HCT116 (cell line): ENCODE measurements around the gene TLE7. TPM values are rescaled to one million over a fixed set of nuclear protein-coding genes. Genes with fewer than 3 reads are reported as not detected.

Source experiments
- ATAC-seq: fragments of 200-7000 bp; cut with Tn5 transposase; 2 replicates; pipeline ENCODE4 v1.9.1; 2020; ENCODE audit warnings: mild to moderate bottlenecking, moderate library complexity
- BruUV-seq: library from RNA; stranded (reverse); fragments of 400-500 nt; replicated peaks from 2 replicates; lab custom pipeline; 2021; lab: Mats Ljungman, UMichigan
- CTCF ChIA-PET: fragments of 300-600 bp; sonication (Branson Sonifier 250); formaldehyde crosslinking; loops from one replicate; lab custom pipeline; 2021; ENCODE audit warnings: antibody characterized with exemption; lab: Charles Lee
- POLR2A ChIA-PET: fragments of 300-600, 350-600 bp; sonication (Branson Sonifier 250); formaldehyde crosslinking; loops from one replicate; lab custom pipeline; 2021; ENCODE audit warnings: antibody characterized with exemption; lab: Charles Lee
- RAD21 ChIA-PET, 2 experiments: fragments of 300-600 bp; sonication (Branson Sonifier 250); formaldehyde crosslinking; loops; one replicate each; lab custom pipeline; 2023; ENCODE audit warnings: low total read pairs in 2 of 2; ENCODE audit not compliant: uncharacterized antibody in 2 of 2, unreplicated experiment in 2 of 2, low non-redundant PET in 1 of 2; lab: Charles Lee
- DNase-seq: peaks from one replicate; pipeline ENCODE4 v3.0.0-alpha.2; 2010; ENCODE audit warnings: low read depth, low spot score
- H2AFZ ChIP-seq: fragments of 200-600 bp; shearing (Covaris generic), sonication (generic); 2 replicates; pipeline ENCODE4 v1.6.1; 2017; ENCODE audit warnings: low read depth, mixed run types, mixed read lengths, antibody characterized with exemption, low read length; ENCODE audit not compliant: poor library complexity, severe bottlenecking
- H3K27ac ChIP-seq: 2 replicates; pipeline ENCODE4 v1.5.1; 2012; ENCODE audit warnings: low read depth, low read length
- H3K27me3 ChIP-seq: fragments of 200-600 bp; sonication (generic); 2 replicates; pipeline ENCODE4 v1.6.1; 2016; ENCODE audit warnings: mixed run types, low read length, mixed read lengths; ENCODE audit not compliant: insufficient read depth
- H3K36me3 ChIP-seq, 2 experiments: fragments of 200-500 bp in 1 of 2; fragments of 200-600 bp in 1 of 2; sonication (Bioruptor generic) in 1 of 2; sonication (generic) in 1 of 2; 2 replicates each; pipeline versions ENCODE4 v1.5.1 to v1.6.1; 2014 to 2016; ENCODE audit warnings: low read length in 2 of 2, inconsistent platforms in 1 of 2, mixed read lengths in 1 of 2, mixed run types in 1 of 2; ENCODE audit not compliant: insufficient read depth in 2 of 2, control insufficient read depth in 1 of 2
- H3K4me1 ChIP-seq, 2 experiments: fragments of 200-600 bp in 1 of 2; sonication (generic) in 1 of 2; 2 replicates each; pipeline versions ENCODE4 v1.5.1 to v1.6.1; 2012 to 2017; ENCODE audit warnings: low read length in 2 of 2, inconsistent platforms in 1 of 2, mild to moderate bottlenecking in 1 of 2, mixed read lengths in 1 of 2, mixed run types in 1 of 2, moderate library complexity in 1 of 2; ENCODE audit not compliant: insufficient read depth in 2 of 2, control insufficient read depth in 1 of 2
- H3K4me2 ChIP-seq: fragments of 200-600 bp; sonication (generic); 2 replicates; pipeline ENCODE4 v1.6.1; 2017; ENCODE audit warnings: mixed run types, low read length, mixed read lengths
- H3K4me3 ChIP-seq, 2 experiments: fragments of 200-600 bp in 1 of 2; sonication (generic) in 1 of 2; replicated peaks in 1 of 2; 2 replicates each; pipeline ENCODE4 v1.5.1; 2011 to 2016; ENCODE audit warnings: low read length in 2 of 2, control low read depth in 1 of 2, low read depth in 1 of 2, mild to moderate bottlenecking in 1 of 2, mixed read lengths in 1 of 2, mixed run types in 1 of 2
- H3K79me2 ChIP-seq: fragments of 200-600 bp; sonication (generic); 2 replicates; pipeline ENCODE4 v1.6.1; 2017; ENCODE audit warnings: mild to moderate bottlenecking, mixed run types, low read length, moderate library complexity, mixed read lengths; ENCODE audit not compliant: insufficient read depth
- H3K9ac ChIP-seq: fragments of 200-600 bp; sonication (generic); 2 replicates; pipeline ENCODE4 v1.6.1; 2016; ENCODE audit warnings: low read length, mixed read lengths
- H3K9me2 ChIP-seq: fragments of 200-600 bp; sonication (generic), shearing (Covaris generic); 2 replicates; pipeline ENCODE4 v1.6.1; 2017; ENCODE audit warnings: mixed run types, mild to moderate bottlenecking, moderate library complexity; ENCODE audit not compliant: insufficient read depth
- H3K9me3 ChIP-seq, 2 experiments: fragments of 200-500 bp in 1 of 2; fragments of 200-600 bp in 1 of 2; sonication (Bioruptor generic) in 1 of 2; sonication (generic) in 1 of 2; 2 replicates each; pipeline ENCODE4 v1.6.1; 2014 to 2017; ENCODE audit warnings: low read length in 2 of 2, mixed read lengths in 2 of 2, inconsistent platforms in 1 of 2, low read depth in 1 of 2, mild to moderate bottlenecking in 1 of 2, mixed run types in 1 of 2, moderate library complexity in 1 of 2; ENCODE audit not compliant: control insufficient read depth in 1 of 2, insufficient read depth in 1 of 2
- H4K20me1 ChIP-seq: fragments of 200-600 bp; sonication (generic), shearing (Covaris generic); 2 replicates; pipeline ENCODE4 v1.6.1; 2017; ENCODE audit warnings: mixed run types, mild to moderate bottlenecking, moderate library complexity; ENCODE audit not compliant: insufficient read depth
- CEBPB ChIP-seq: IDR thresholded peaks from 2 replicates; pipeline ENCODE4 v1.6.1; 2012; ENCODE audit warnings: low read depth
- CTCF ChIP-seq, 3 experiments: fragments of 200-600 bp in 1 of 3; sonication (generic) in 1 of 3; IDR thresholded peaks in 2 of 3; conservative IDR thresholded peaks in 1 of 3; 2 replicates each; pipeline ENCODE4 v1.5.1; 2012 to 2017; ENCODE audit warnings: low read depth in 2 of 3, low read length in 2 of 3, antibody characterized with exemption in 1 of 3, borderline replicate concordance in 1 of 3, control low read depth in 1 of 3, mild to moderate bottlenecking in 1 of 3, mixed read lengths in 1 of 3, mixed run types in 1 of 3, moderate library complexity in 1 of 3; ENCODE audit not compliant: insufficient read depth in 1 of 3
- EGR1 ChIP-seq: IDR thresholded peaks from 2 replicates; pipeline ENCODE4 v1.6.1; 2012; ENCODE audit warnings: low read depth
- RAD21 ChIP-seq: IDR thresholded peaks from 2 replicates; pipeline ENCODE4 v1.6.1; 2012; ENCODE audit warnings: low read depth, mild to moderate bottlenecking
- SIN3A ChIP-seq: IDR thresholded peaks from 2 replicates; pipeline ENCODE4 v1.6.1; 2012; ENCODE audit warnings: low read depth
- SP1 ChIP-seq: IDR thresholded peaks from 2 replicates; pipeline ENCODE4 v1.6.1; 2012; ENCODE audit warnings: low read depth
- ZBTB33 ChIP-seq: IDR thresholded peaks from 2 replicates; pipeline ENCODE4 v1.6.1; 2011; ENCODE audit warnings: mild to moderate bottlenecking, low read length, moderate library complexity; ENCODE audit not compliant: insufficient replicate concordance; ENCODE audit errors: extremely low read depth
- intact Hi-C: fragments of 100-400 bp; cut with micrococcal nuclease; formaldehyde crosslinking; loops from 2 replicates; pipeline ENCODE4 v1.10.0; 2022
- total RNA-seq: library from RNA; stranded (reverse); gene quantifications from one replicate; pipeline ENCODE4 v1.2.1, GENCODE V29; 2021; ENCODE audit not compliant: unreplicated experiment

TLE7 gene
- total RNA-seq, 1 experiment from 2014 or later: not detected

DNA sequence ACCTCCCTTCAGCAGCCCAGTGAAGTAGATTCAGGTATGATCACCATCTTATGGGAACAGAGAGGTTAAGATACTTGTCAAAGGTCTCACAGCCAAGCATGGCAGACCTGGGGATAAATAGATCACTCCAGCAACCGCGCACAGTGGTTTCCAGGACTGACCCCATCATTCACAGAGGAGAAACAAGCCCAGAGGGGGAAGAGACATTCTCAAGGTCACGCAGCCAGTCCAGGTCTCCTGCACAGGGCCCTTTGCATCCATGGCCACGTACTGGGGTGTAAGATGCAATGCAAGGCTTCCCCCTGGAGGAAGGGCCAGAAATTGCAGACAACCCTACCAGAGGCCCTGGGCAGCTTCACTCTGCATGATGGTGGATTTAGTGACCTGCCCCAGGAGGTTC, 19.9 kb downstream of the TLE7 start:
- no peak for TF ChIP-seq SP1
- TF ChIP-seq RAD21: peak; percentile 61
- TF ChIP-seq CTCF (IDR thresholded peaks at IDR 0.05 in 2 of 3, conservative IDR thresholded peaks at IDR 0.05 in 1 of 3; ENCODE audit: borderline replicate concordance in 1 of 3, insufficient read depth in 1 of 3, low read depth in 2 of 3, low read length in 2 of 3): peak; percentile 39 to 72 (median 60); a peak in 5 of 6 replicates
- TF ChIP-seq, all 23 proteins: peak for 2
- H3K27ac ChIP-seq: no peak overlapping the region
- ChIA-PET CTCF (interaction anchor here (0.8 to 1.5 kb wide), 4 partner anchors 9 to 190 kb away, joined by 4 to 13 read pairs (median 6); no protein-coding TSS in a partner anchor), POLR2A (no interaction called here), RAD21 (no interaction called here)
- no TSS peak for BruUV-seq
- no peaks in the 10 kb centered on the region for H4K20me1 ChIP-seq
- H3K4me3 ChIP-seq: no peak overlapping the region
- H3K9ac ChIP-seq: no peak overlapping the region
- H3K36me3 ChIP-seq: no peaks in the 10 kb centered on the region
- DNase-seq (peak; percentile 26), ATAC-seq (peak; percentile 25; the same call in 1 of the 2 replicates)
- no peaks in the 10 kb centered on the region for H3K9me3 ChIP-seq
- no peak overlapping the region for H2AFZ ChIP-seq
- no peak overlapping the region for H3K4me2 ChIP-seq
- H3K4me1 ChIP-seq: peaks cover 0 to 9% of the 10 kb centered on the region in 2 experiments; a peak in 2 of 4 replicates
- H3K27me3 ChIP-seq: peaks cover 7% of the 10 kb centered on the region; the same call in 1 of the 2 replicates
- H3K9me2 ChIP-seq: no peaks in the 10 kb centered on the region
- intact Hi-C loops: no loop called here
- no peaks in the 10 kb centered on the region for H3K79me2 ChIP-seq

- Histone ChIP-seq H3K9ac (no peak overlapping the region), H3K36me3 (no peaks in the 10 kb centered on the region), H3K4me1 (peaks cover 0 to 10% of the 10 kb centered on the region in 2 experiments; a peak in 3 of 4 replicates), H3K27me3 (peaks cover 11% of the 10 kb centered on the region; the same call in 1 of the 2 replicates), H3K4me2 (no peak overlapping the region), H3K79me2 (no peaks in the 10 kb centered on the region), H3K27ac (no peak overlapping the region), H2AFZ (no peak overlapping the region), H3K9me2 (no peaks in the 10 kb centered on the region), H3K9me3 (no peaks in the 10 kb centered on the region), H4K20me1 (no peaks in the 10 kb centered on the region), H3K4me3 (no peak overlapping the region)
- intact Hi-C loops: loop anchor here (5.0 kb wide), 1 partner anchor 123 kb away; no protein-coding TSS in a partner anchor
- TF ChIP-seq CEBPB: no peak
- TF ChIP-seq SIN3A: no peak
- TF ChIP-seq RAD21: no peak
- TF ChIP-seq ZBTB33: no peak
- TF ChIP-seq EGR1: no peak
- TF ChIP-seq CTCF (IDR thresholded peaks at IDR 0.05 in 2 of 3, conservative IDR thresholded peaks at IDR 0.05 in 1 of 3; ENCODE audit: borderline replicate concordance in 1 of 3, insufficient read depth in 1 of 3, low read depth in 2 of 3, low read length in 2 of 3): no peak
- no TSS peak for BruUV-seq
- ATAC-seq (no peak), DNase-seq (no peak)
- ChIA-PET POLR2A (no interaction called here), RAD21 (interaction anchor here in 1 of 2 experiments (0.8 kb wide), 1 partner anchor 110 kb away, joined by 3 read pairs; no protein-coding TSS in a partner anchor), CTCF (interaction anchor here (3.9 kb wide), 1 partner anchor 85 kb away, joined by 74 read pairs; no protein-coding TSS in a partner anchor)
These were observed 27.8 kb downstream of the TLE7 start for GRCh38 chr16:71414038-71414437.
